LHCN-M2 (cell line): Measurements from ENCODE around the gene SLC36A1. TPM values are rescaled to one million over a fixed set of nuclear protein-coding genes. Genes with fewer than 3 reads are reported as not detected.

Experiments
- DNase-seq: peaks from one replicate; pipeline ENCODE4 v3.0.0-alpha.2; 2012; ENCODE audit warnings: low read depth
- total RNA-seq: library from RNA; depleted of rRNA; stranded (reverse); fragments of >200 nt; gene quantifications from 2 replicates; pipeline ENCODE4 v1.2.3, GENCODE V29; 2014; rRNA removed

Gene SLC36A1
- total RNA-seq, 1 experiment from 2014 or later = 11.7 TPM

DNA sequence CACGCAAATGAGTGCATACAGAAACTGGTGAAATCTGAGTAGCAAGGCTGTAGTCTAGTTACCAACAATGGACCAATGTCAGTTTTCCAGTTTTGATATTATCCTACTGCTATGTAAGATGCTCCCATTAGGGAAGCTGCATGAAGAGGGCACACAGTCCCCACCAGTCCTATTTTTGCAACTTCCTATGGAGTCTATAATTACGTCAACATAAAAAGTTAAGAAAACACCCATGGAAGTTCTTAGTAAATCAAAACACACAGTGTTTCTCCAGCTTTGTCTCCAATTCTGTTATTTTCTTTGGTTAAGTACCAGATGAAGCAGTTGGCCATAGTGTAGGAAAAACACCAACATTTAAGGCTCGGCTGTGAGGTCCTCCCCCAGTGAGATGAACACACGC is 85.0 kb downstream of the SLC36A1 start:
- no peak for DNase-seq

DNA sequence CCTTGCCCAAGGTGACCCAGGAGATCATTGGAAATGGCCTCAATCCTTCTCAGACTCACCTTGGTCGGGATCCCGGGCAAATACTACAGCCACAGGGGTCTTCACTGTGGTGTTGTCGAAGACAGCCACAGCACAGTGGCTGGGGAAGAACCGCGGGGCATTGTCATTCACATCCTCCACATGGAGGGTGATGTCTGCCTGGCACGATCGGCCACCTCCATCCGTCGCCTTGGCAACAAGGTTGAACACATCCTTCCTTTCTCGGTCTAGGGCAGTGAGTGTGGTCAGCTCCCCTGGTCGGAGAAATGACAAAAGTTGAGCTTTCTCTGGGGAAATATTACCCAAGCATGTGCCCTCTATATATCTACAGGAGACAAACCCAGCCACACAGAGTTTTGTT is 86.9 kb downstream of the SLC36A1 start:
- DNase-seq = no peak

DNA sequence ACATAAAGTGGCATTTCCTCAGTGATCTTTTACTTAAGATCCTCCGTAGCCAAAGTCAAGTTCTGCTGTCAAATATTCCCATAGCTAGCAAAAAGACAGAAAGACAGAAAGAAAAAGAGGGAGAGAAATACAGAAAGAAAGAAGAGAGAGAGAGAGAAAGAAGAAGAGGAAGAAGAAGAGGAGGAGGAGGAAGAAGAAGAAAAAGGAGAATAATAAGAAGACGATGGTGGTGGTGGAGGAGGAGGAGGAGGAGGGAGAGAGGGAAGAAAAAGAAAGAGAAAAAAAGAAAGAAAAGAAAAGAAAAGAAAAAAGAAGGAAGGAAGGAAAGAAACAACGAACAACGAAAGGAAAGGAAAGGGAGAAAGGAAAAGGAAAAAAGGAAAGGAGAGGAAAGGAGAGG is 89.6 kb downstream of the SLC36A1 start:
- DNase-seq = no peak

DNA sequence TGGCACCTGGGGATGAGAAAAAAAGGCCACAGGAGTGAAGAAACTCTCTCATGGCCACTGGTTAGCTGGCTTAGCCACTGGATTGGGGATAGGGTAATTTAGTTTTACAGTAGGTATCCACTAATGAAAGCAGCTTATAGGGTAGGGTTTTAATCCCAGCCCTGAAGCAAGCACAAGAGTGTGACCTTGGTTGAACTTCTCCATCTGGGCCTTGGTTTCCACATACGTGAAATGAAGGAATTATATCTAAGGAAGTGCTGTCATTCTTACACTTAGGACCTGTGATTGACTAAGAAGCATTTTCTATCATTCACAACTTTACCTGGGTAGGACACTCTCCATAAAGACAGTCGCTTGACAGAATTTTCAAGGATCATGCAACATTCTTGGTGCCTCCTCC is 94.2 kb downstream of the SLC36A1 start:
- no peak for DNase-seq

Other genes with a start within 250 kb of the SLC36A1 start
- 0.13 and 0.29 TPM in 2 replicates for gene CCDC69, start 223.5 kb upstream of the SLC36A1 start, total RNA-seq
- gene GM2A, start 194.4 kb upstream of the SLC36A1 start, total RNA-seq = 27.8 and 29.6 TPM in 2 replicates
- not detected in 2 replicates for gene SLC36A3, start 143.8 kb upstream of the SLC36A1 start, total RNA-seq
- not detected in 2 replicates for gene SLC36A2, start 100.0 kb upstream of the SLC36A1 start, total RNA-seq
- 0.13 TPM in 1 of 2 replicates, not detected in the other for gene FAT2, start 143.7 kb downstream of the SLC36A1 start, total RNA-seq
- 797 and 1,163 TPM in 2 replicates for gene SPARC, start 239.3 kb downstream of the SLC36A1 start, total RNA-seq